ENCODE measurements around the gene FDX2. TPM values are rescaled to one million over a fixed set of nuclear protein-coding genes. Genes with fewer than 3 reads are reported as not detected.
"Not testable (repeated sequence)": the region's sequence is repeated elsewhere in the genome, so short reads cannot be mapped to it uniquely, and the experiment has no call there.

FDX2 gene
- total and polyA plus RNA-seq, 2 experiments from 2014 or later, result 28.7 to 35.0 TPM

DNA sequence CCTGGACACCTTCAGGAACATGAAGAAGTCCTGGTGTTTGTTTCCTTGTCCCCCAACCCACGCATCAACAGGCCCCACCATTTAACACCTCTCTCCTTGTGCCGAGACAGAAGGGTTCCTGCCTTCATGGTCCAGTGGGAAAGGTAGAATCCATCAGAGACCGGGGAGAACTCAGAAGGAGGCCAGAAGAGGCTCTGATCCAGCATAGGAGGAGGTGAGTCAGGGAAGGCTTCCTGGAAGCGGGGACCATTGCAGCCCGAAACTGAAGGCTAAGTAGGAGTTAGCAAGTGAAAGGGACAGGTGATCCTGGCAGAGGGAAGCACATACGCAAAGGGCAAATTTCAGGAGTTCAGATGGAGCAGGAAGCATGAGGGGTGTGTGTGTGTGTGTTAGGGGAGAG is 23.1 kb upstream of the FDX2 start (continued):
- TF ChIP-seq EZH2 (IDR thresholded peaks at IDR 0.05; ENCODE audit: low read depth, unreplicated experiment) (no peak), NANOG (IDR thresholded peaks at IDR 0.05; ENCODE audit: borderline replicate concordance) (no peak), ZNF331 (CRISPR knock-in tag; IDR thresholded peaks at IDR 0.05; ENCODE audit: low read depth) (no peak), JUNB (IDR thresholded peaks at IDR 0.05; ENCODE audit: unreplicated experiment) (no peak)
- TF ChIP-seq, protein P1, sequence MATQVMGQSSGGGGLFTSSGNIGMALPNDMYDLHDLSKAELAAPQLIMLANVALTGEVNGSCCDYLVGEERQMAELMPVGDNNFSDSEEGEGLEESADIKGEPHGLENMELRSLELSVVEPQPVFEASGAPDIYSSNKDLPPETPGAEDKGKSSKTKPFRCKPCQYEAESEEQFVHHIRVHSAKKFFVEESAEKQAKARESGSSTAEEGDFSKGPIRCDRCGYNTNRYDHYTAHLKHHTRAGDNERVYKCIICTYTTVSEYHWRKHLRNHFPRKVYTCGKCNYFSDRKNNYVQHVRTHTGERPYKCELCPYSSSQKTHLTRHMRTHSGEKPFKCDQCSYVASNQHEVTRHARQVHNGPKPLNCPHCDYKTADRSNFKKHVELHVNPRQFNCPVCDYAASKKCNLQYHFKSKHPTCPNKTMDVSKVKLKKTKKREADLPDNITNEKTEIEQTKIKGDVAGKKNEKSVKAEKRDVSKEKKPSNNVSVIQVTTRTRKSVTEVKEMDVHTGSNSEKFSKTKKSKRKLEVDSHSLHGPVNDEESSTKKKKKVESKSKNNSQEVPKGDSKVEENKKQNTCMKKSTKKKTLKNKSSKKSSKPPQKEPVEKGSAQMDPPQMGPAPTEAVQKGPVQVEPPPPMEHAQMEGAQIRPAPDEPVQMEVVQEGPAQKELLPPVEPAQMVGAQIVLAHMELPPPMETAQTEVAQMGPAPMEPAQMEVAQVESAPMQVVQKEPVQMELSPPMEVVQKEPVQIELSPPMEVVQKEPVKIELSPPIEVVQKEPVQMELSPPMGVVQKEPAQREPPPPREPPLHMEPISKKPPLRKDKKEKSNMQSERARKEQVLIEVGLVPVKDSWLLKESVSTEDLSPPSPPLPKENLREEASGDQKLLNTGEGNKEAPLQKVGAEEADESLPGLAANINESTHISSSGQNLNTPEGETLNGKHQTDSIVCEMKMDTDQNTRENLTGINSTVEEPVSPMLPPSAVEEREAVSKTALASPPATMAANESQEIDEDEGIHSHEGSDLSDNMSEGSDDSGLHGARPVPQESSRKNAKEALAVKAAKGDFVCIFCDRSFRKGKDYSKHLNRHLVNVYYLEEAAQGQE (IDR thresholded peaks at IDR 0.05; ENCODE audit: unreplicated experiment), result no peak

DNA sequence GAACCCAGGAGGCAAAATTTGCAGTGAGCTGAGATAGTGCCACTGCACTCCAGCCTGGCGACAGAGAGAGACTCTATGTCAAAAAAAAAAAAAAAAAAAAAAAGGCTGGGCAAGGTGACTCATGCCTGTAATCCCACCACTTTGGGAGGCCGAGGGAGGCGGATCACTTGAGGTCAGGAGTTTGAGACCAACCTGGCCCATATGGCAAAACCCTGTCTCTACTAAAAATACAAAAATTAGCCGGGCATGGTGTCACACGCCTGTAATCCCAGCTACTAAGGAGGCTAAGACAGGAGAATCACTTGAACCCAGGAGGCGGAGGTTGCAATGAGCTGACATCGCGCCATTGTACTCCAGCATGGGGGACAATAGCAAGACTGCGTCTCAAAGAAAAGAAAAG is 20.9 kb upstream of the FDX2 start:
- ATAC-seq; H2AFZ ChIP-seq; H3K9me3 Mint-ChIP-seq; DNase-seq (ENCODE audit: low spot score); H3K4me2 ChIP-seq; H3K27ac ChIP-seq (ENCODE audit: low read depth); H3F3A ChIP-seq (replicated peaks; ENCODE audit: low read depth); H3K27ac Mint-ChIP-seq; H3K36me3 ChIP-seq (ENCODE audit: insufficient read depth); H3K27me3 ChIP-seq (ENCODE audit: insufficient read depth); H3K4me3 Mint-ChIP-seq; H3K36me3 Mint-ChIP-seq (ENCODE audit: low read depth); H3K9me2 ChIP-seq (ENCODE audit: insufficient read depth); H3K4me3 ChIP-seq: not testable (repeated sequence)
- H3K79me2 ChIP-seq (replicated peaks; ENCODE audit: insufficient read depth), result peaks cover 15% of the 10 kb centered on the region
- Mint-ChIP-seq H3K4me1 (peaks cover 25% of the 10 kb centered on the region), H3K27me3 (ENCODE audit: insufficient read depth, low read depth, poor library complexity) (peaks cover 19% of the 10 kb centered on the region)
- H3K4me1 ChIP-seq (ENCODE audit: insufficient read depth), result peaks cover 32% of the 10 kb centered on the region; the same call in 1 of the 2 replicates
- peaks cover 10% of the 10 kb centered on the region for H4K20me1 ChIP-seq (replicated peaks; ENCODE audit: insufficient read depth)

DNA sequence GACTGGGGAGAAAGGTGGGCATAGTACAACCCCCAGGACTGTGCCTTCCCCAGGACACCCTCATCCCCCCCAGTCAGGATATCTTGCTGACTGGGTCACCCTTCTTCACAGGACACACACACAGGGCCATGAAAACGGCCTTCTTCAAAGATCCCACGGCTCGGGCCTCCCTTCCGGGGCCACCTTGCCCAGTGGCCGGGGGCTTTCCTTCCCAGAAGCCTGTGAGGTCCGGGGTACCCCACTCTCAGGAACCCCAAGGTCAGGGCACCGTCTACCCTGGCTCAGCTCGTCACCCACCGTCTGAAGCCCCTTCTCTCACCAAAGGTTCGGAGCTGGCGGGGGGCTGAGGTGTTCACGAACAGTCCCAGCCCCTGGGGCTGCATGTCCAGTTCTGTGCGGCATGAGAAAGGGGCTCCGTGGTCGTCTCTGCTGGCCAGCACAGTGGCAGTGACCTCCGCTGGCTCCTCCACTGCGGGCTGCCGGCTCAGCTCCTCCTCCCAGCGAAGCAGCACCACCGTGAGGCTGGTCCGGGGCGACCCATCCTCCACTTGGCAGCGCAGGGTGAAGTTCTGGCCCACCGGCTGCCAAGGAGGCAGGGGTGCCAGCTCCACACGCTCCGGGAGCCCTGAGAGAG is 19.7 kb upstream of the FDX2 start:
- Histone ChIP-seq H3K4me3 (peak overlapping the region; percentile 99), H4K20me1 (replicated peaks; ENCODE audit: insufficient read depth) (peaks cover 10% of the 10 kb centered on the region), H3K36me3 (ENCODE audit: insufficient read depth) (no peaks in the 10 kb centered on the region), H3F3A (replicated peaks; ENCODE audit: low read depth) (peaks cover 6% of the 10 kb centered on the region; the same call in 1 of the 2 replicates), H3K4me2 (peak overlapping the region; percentile 93), H2AFZ (no peak overlapping the region), H3K27ac (ENCODE audit: low read depth) (no peak overlapping the region), H3K27me3 (ENCODE audit: insufficient read depth) (no peaks in the 10 kb centered on the region), H3K9me2 (ENCODE audit: insufficient read depth) (no peaks in the 10 kb centered on the region), H3K4me1 (ENCODE audit: insufficient read depth) (peaks cover 32% of the 10 kb centered on the region; the same call in 1 of the 2 replicates), H3K79me2 (replicated peaks; ENCODE audit: insufficient read depth) (peaks cover 25% of the 10 kb centered on the region)
- peaks cover 21% of the 10 kb centered on the region for H3K4me1 Mint-ChIP-seq
- ATAC-seq (peak; percentile 22), DNase-seq (ENCODE audit: low spot score) (peak; percentile 52)
- peaks cover 19% of the 10 kb centered on the region for H3K27me3 Mint-ChIP-seq (ENCODE audit: insufficient read depth, low read depth, poor library complexity)
- TF ChIP-seq JUNB (IDR thresholded peaks at IDR 0.05; ENCODE audit: unreplicated experiment), result no peak
- TF ChIP-seq, protein P2, sequence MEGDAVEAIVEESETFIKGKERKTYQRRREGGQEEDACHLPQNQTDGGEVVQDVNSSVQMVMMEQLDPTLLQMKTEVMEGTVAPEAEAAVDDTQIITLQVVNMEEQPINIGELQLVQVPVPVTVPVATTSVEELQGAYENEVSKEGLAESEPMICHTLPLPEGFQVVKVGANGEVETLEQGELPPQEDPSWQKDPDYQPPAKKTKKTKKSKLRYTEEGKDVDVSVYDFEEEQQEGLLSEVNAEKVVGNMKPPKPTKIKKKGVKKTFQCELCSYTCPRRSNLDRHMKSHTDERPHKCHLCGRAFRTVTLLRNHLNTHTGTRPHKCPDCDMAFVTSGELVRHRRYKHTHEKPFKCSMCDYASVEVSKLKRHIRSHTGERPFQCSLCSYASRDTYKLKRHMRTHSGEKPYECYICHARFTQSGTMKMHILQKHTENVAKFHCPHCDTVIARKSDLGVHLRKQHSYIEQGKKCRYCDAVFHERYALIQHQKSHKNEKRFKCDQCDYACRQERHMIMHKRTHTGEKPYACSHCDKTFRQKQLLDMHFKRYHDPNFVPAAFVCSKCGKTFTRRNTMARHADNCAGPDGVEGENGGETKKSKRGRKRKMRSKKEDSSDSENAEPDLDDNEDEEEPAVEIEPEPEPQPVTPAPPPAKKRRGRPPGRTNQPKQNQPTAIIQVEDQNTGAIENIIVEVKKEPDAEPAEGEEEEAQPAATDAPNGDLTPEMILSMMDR (conservative IDR thresholded peaks at IDR 0.05; ENCODE audit: low read depth in 2 of 2), result peak; percentile 0 to 46; a peak in 2 of 4 replicates
- H3K27ac Mint-ChIP-seq, result no peak overlapping the region
- peaks cover 6% of the 10 kb centered on the region; the same call in 2 of the 3 replicates for H3K36me3 Mint-ChIP-seq (ENCODE audit: low read depth)
- peak overlapping the region; percentile 98 for H3K4me3 Mint-ChIP-seq
- no peaks in the 10 kb centered on the region; the same call in 2 of the 3 replicates for H3K9me3 Mint-ChIP-seq
